Sigmoid colon (tissue), 7 donors: ENCODE results near the gene C1orf116. TPM values are rescaled to one million over a fixed set of nuclear protein-coding genes. Genes with fewer than 3 reads are reported as not detected.

Source experiments
- DNase-seq: peaks from one replicate; pipeline ENCODE4 v3.0.0-alpha.2; 2019
- H3K27ac ChIP-seq, 4 donors: fragments of 200-600 bp; sonication (generic); one replicate each; pipeline ENCODE4 v1.5.1; 2016 to 2019; ENCODE audit warnings: mild to moderate bottlenecking in 1 of 4
- H3K27me3 ChIP-seq, 3 donors: fragments of 200-600 bp; sonication (generic); one replicate each; pipeline ENCODE4 v1.5.1; 2019; ENCODE audit warnings: mild to moderate bottlenecking in 1 of 3
- H3K36me3 ChIP-seq, 4 donors: fragments of 200-600 bp; sonication (generic); one replicate each; pipeline ENCODE4 v1.5.1; 2016 to 2019
- H3K4me1 ChIP-seq, 4 donors: fragments of 200-600 bp; sonication (generic); one replicate each; pipeline ENCODE4 v1.5.1; 2017 to 2019
- H3K4me3 ChIP-seq, 4 donors: fragments of 200-600 bp; sonication (generic); one replicate each; pipeline ENCODE4 v1.5.1; 2017 to 2019; ENCODE audit warnings: mild to moderate bottlenecking in 2 of 4, moderate library complexity in 1 of 4
- H3K9me3 ChIP-seq, 4 donors: fragments of 200-600 bp in 3 of 4; sonication (generic) in 3 of 4; one replicate each; pipeline versions ENCODE4 v1.5.1 to v1.6.1; 2013 to 2019
- CTCF ChIP-seq, 4 experiments: fragments of 450-650 bp in 3 of 4; fragments of 200-600 bp in 1 of 4; IDR thresholded peaks; one replicate each; pipeline ENCODE4 v1.5.1; 2016 to 2019; ENCODE audit warnings: antibody characterized with exemption in 4 of 4, mild to moderate bottlenecking in 3 of 4, moderate library complexity in 2 of 4
- EP300 ChIP-seq, 4 donors: sonication (generic); formaldehyde crosslinking; IDR thresholded peaks; one replicate each; pipeline ENCODE4 v1.6.1; 2017; ENCODE audit warnings: antibody characterized with exemption in 4 of 4
- POLR2A ChIP-seq, 2 donors: fragments of 450-650 bp; IDR thresholded peaks; one replicate each; pipeline ENCODE4 v1.6.1; 2016; ENCODE audit warnings: antibody characterized with exemption in 2 of 2, mild to moderate bottlenecking in 2 of 2, moderate library complexity in 2 of 2
- POLR2AphosphoS5 ChIP-seq, 4 donors: sonication (generic); formaldehyde crosslinking; IDR thresholded peaks; one replicate each; pipeline ENCODE4 v1.6.1; 2017; ENCODE audit warnings: antibody characterized with exemption in 4 of 4
- WGBS, 2 donors: extraction: QIAGEN DNeasy Blood & Tissue Kit; methylation state at CpG; one replicate each; pipeline ENCODE4 v1.1.7; 2013; 5-methylcytosine and 5-hydroxymethylcytosine counted together
- intact Hi-C: fragments of 100-400 bp; cut with DNase I; formaldehyde crosslinking; loops from one replicate; pipeline ENCODE4 v1.15.1; 2023
- polyA plus RNA-seq, 3 donors: library from polyadenylated mRNA; stranded (reverse); fragments of 200-250 nt; gene quantifications; one replicate each; pipeline ENCODE4 v1.2.3, GENCODE V29; 2013
- total RNA-seq, 4 donors: library from RNA; depleted of rRNA; stranded (reverse); fragments of >200 nt; gene quantifications; one replicate each; pipeline ENCODE4 v1.1.0, GENCODE V29; 2016
- donor health status: healthy with polysubstance abuse.
- donor health status: Bipolar disorder and iron deficiency.
- donor health status: healthy.

C1orf116 gene
- total and polyA plus RNA-seq, 7 donors: 0.14 to 22.4 (median 4.1) TPM; not detected in 1

GRCh38 chr1:207009182-207009850 lies 23.2 kb downstream of the C1orf116 start:
- H3K9me3 ChIP-seq: no peaks in the 10 kb centered on the region
- intact Hi-C loops: no loop called here
- no peak for DNase-seq
- no peaks in the 10 kb centered on the region for H3K27me3 ChIP-seq
- H3K4me3 ChIP-seq: no peak overlapping the region
- no peaks in the 10 kb centered on the region for H3K36me3 ChIP-seq
- TF ChIP-seq CTCF (IDR thresholded peaks at IDR 0.05): no peak
- no peak for TF ChIP-seq POLR2AphosphoS5 (IDR thresholded peaks at IDR 0.05)
- TF ChIP-seq POLR2A (IDR thresholded peaks at IDR 0.05): no peak
- no peak for TF ChIP-seq EP300 (IDR thresholded peaks at IDR 0.05)
- H3K27ac ChIP-seq: no peak overlapping the region
- WGBS, 2 donors: 79 to 88% methylated on average over 10 of the region's 10 CpGs
- H3K4me1 ChIP-seq: peaks cover 0 to 9% (median 3%) of the 10 kb centered on the region in 4 donors

GRCh38 chr1:207007352-207008033 lies 25.1 kb downstream of the C1orf116 start:
- Histone ChIP-seq H3K4me3 (no peak overlapping the region), H3K9me3 (no peaks in the 10 kb centered on the region), H3K4me1 (peaks cover 0 to 9% (median 3%) of the 10 kb centered on the region in 4 donors), H3K27me3 (no peaks in the 10 kb centered on the region), H3K27ac (peak overlapping the region in 1 of 4 donors; percentile 27), H3K36me3 (no peaks in the 10 kb centered on the region)
- 76 to 82% methylated on average over 5 of the region's 5 CpGs for WGBS, 2 donors
- intact Hi-C loops: no loop called here
- TF ChIP-seq POLR2A (IDR thresholded peaks at IDR 0.05) (no peak), EP300 (IDR thresholded peaks at IDR 0.05) (no peak), CTCF (IDR thresholded peaks at IDR 0.05) (no peak), POLR2AphosphoS5 (IDR thresholded peaks at IDR 0.05) (no peak)
- DNase-seq: no peak

- Histone ChIP-seq H3K4me1 (peaks cover 0 to 9% (median 3%) of the 10 kb centered on the region in 4 donors), H3K4me3 (no peak overlapping the region), H3K27me3 (no peaks in the 10 kb centered on the region), H3K27ac (peak overlapping the region in 1 of 4 donors; percentile 27), H3K9me3 (no peaks in the 10 kb centered on the region), H3K36me3 (no peaks in the 10 kb centered on the region)
- DNase-seq: no peak
- 83 to 85% methylated on average over 3 of the region's 3 CpGs for WGBS, 2 donors
- intact Hi-C loops: no loop called here
- TF ChIP-seq POLR2AphosphoS5 (IDR thresholded peaks at IDR 0.05) (no peak), POLR2A (IDR thresholded peaks at IDR 0.05) (no peak), CTCF (IDR thresholded peaks at IDR 0.05) (no peak), EP300 (IDR thresholded peaks at IDR 0.05) (no peak)
Measured at GRCh38 chr1:207006914-207007313, 25.6 kb downstream of the C1orf116 start.

- no peak for DNase-seq
- 88 to 89% methylated on average over 3 of the region's 3 CpGs for WGBS, 2 donors
- TF ChIP-seq EP300 (IDR thresholded peaks at IDR 0.05) (no peak), CTCF (IDR thresholded peaks at IDR 0.05) (no peak), POLR2A (IDR thresholded peaks at IDR 0.05) (no peak), POLR2AphosphoS5 (IDR thresholded peaks at IDR 0.05) (no peak)
- Histone ChIP-seq H3K36me3 (no peaks in the 10 kb centered on the region), H3K9me3 (no peaks in the 10 kb centered on the region), H3K4me3 (no peak overlapping the region), H3K4me1 (peaks cover 0 to 9% (median 3%) of the 10 kb centered on the region in 4 donors), H3K27me3 (no peaks in the 10 kb centered on the region), H3K27ac (no peak overlapping the region)
- intact Hi-C loops: no loop called here
Measured at GRCh38 chr1:207006083-207006482, 26.5 kb downstream of the C1orf116 start.
